MM.1S (cell line): ENCODE data around the gene INS.

Experiments used
- CTCF ChIP-seq: fragments of 300-600 bp; sonication (generic); IDR thresholded peaks from 2 replicates; pipeline ENCODE4 v1.5.1; 2016; ENCODE audit warnings: antibody characterized with exemption, low read length, mixed read lengths
- EZH2 ChIP-seq: fragments of 300-600 bp; sonication (generic); optimal IDR thresholded peaks from 2 replicates; pipeline ENCODE3; 2017; ENCODE audit warnings: low read depth, mild to moderate bottlenecking, antibody characterized with exemption, low read length, mixed read lengths

DNA sequence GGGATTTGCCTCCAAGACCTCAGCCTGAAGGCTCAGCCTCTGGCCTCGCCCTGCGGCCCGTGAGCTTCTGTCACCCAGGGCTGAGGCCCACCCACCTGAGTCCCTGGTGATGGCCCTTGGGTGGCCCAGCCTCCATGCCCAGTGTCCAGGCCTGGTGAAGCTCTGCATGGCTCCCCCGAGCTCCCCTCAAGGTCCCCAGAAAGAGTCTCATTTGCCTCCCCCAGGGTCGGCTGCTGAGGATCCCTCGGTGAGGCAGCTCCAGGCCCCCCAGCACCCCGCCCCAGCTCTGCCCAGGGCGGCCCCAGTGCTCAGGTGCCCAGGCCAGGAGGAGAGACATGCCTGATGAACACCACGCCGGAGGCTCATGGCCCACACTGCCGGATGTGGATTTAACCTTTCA, 12.8 kb upstream of the INS start:
- TF ChIP-seq CTCF (no peak), EZH2 (no peak)
